Measurements from ENCODE around the gene RABEPK. TPM values are rescaled to one million over a fixed set of nuclear protein-coding genes. Genes with fewer than 3 reads are reported as not detected.
A peak's percentile ranks its signal among the peaks of the same experiment; 100 is the strongest.

The RABEPK gene
- total and polyA plus RNA-seq, 2 experiments from 2014 or later = 25.0 to 38.9 TPM

- H3K27ac ChIP-seq = no peak overlapping the region
- H3F3A ChIP-seq (ENCODE audit: insufficient read depth) = peaks cover 11% of the 10 kb centered on the region; the same call in 1 of the 2 replicates
- no peaks in the 10 kb centered on the region for H3K36me3 ChIP-seq (ENCODE audit: low read depth)
- in situ Hi-C loops (cut with MboI) = no loop called here
- H3K79me2 ChIP-seq (ENCODE audit: insufficient read depth) = peaks cover 100% of the 10 kb centered on the region
- no peaks in the 10 kb centered on the region for H3K27me3 ChIP-seq (replicated peaks; ENCODE audit: insufficient read depth)
- no peak for DNase-seq
- no peak for TF ChIP-seq EZH2phosphoT487 (IDR thresholded peaks at IDR 0.05; ENCODE audit: insufficient read depth, low read depth)
- no peak for TF ChIP-seq EZH2 (IDR thresholded peaks at IDR 0.05; ENCODE audit: insufficient read depth, poor library complexity, severe bottlenecking)
- peaks cover 8% of the 10 kb centered on the region; the same call in 1 of the 2 replicates for H4K20me1 ChIP-seq (ENCODE audit: insufficient read depth)
- peaks cover 17% of the 10 kb centered on the region for H3K4me1 ChIP-seq (ENCODE audit: insufficient read depth)
- 97 to 98% methylated on average over 4 of the region's 4 CpGs for WGBS, 2 experiments (ENCODE audit: low coverage in 1 of 2, low lambda C conversion rate in 2 of 2, missing lambda C conversion rate in 2 of 2)
- no peak overlapping the region for H3K4me3 ChIP-seq
- no peak overlapping the region for H3K9ac ChIP-seq
- H2AFZ ChIP-seq = no peak overlapping the region
- H3K4me2 ChIP-seq (ENCODE audit: unreplicated experiment) = no peak overlapping the region
- H3K9me2 ChIP-seq (ENCODE audit: insufficient read depth) = no peaks in the 10 kb centered on the region
- no peaks in the 10 kb centered on the region for H3K9me3 ChIP-seq (ENCODE audit: low read depth)
Measured at GRCh38 chr9:125276771-125277170, 76.4 kb downstream of the RABEPK start.

- Histone ChIP-seq H3K79me2 (ENCODE audit: insufficient read depth) (peaks cover 100% of the 10 kb centered on the region), H3K27me3 (replicated peaks; ENCODE audit: insufficient read depth) (no peaks in the 10 kb centered on the region), H3K4me2 (ENCODE audit: unreplicated experiment) (no peak overlapping the region), H3K9ac (no peak overlapping the region), H4K20me1 (ENCODE audit: insufficient read depth) (peaks cover 9% of the 10 kb centered on the region; the same call in 1 of the 2 replicates), H3K36me3 (ENCODE audit: low read depth) (no peaks in the 10 kb centered on the region), H2AFZ (no peak overlapping the region), H3K27ac (no peak overlapping the region), H3F3A (ENCODE audit: insufficient read depth) (peaks cover 5% of the 10 kb centered on the region; the same call in 1 of the 2 replicates), H3K4me3 (no peak overlapping the region), H3K4me1 (ENCODE audit: insufficient read depth) (peaks cover 11% of the 10 kb centered on the region), H3K9me3 (ENCODE audit: low read depth) (no peaks in the 10 kb centered on the region), H3K9me2 (ENCODE audit: insufficient read depth) (no peaks in the 10 kb centered on the region)
- DNase-seq = no peak
- no peak for TF ChIP-seq EZH2phosphoT487 (IDR thresholded peaks at IDR 0.05; ENCODE audit: insufficient read depth, low read depth)
- TF ChIP-seq EZH2 (IDR thresholded peaks at IDR 0.05; ENCODE audit: insufficient read depth, poor library complexity, severe bottlenecking) = no peak
- in situ Hi-C loops (cut with MboI) = no loop called here
Measured at GRCh38 chr9:125277411-125277810, 77.1 kb downstream of the RABEPK start.

- no peaks in the 10 kb centered on the region for H3K9me2 ChIP-seq (ENCODE audit: insufficient read depth)
- no peak overlapping the region for H2AFZ ChIP-seq
- H3K9ac ChIP-seq = 0 out of 2 replicates have a peak overlapping the region, but pooled peaks have one; percentile 1
- H3K27ac ChIP-seq = peak overlapping the region; percentile 7; the same call in 1 of the 2 replicates
- no peak for DNase-seq
- peaks cover 100% of the 10 kb centered on the region for H3K79me2 ChIP-seq (ENCODE audit: insufficient read depth)
- in situ Hi-C loops (cut with MboI) = no loop called here
- 39 to 41% methylated on average over 4 of the region's 4 CpGs for WGBS, 2 experiments (ENCODE audit: low coverage in 1 of 2, low lambda C conversion rate in 2 of 2, missing lambda C conversion rate in 2 of 2)
- H4K20me1 ChIP-seq (ENCODE audit: insufficient read depth) = peaks cover 9% of the 10 kb centered on the region; the same call in 1 of the 2 replicates
- TF ChIP-seq EZH2phosphoT487 (IDR thresholded peaks at IDR 0.05; ENCODE audit: insufficient read depth, low read depth) = no peak
- no peak for TF ChIP-seq EZH2 (IDR thresholded peaks at IDR 0.05; ENCODE audit: insufficient read depth, poor library complexity, severe bottlenecking)
- peaks cover 4% of the 10 kb centered on the region; the same call in 1 of the 2 replicates for H3F3A ChIP-seq (ENCODE audit: insufficient read depth)
- H3K4me2 ChIP-seq (ENCODE audit: unreplicated experiment) = no peak overlapping the region
- no peaks in the 10 kb centered on the region for H3K9me3 ChIP-seq (ENCODE audit: low read depth)
- no peak overlapping the region for H3K4me3 ChIP-seq
- H3K4me1 ChIP-seq (ENCODE audit: insufficient read depth) = no peaks in the 10 kb centered on the region
- no peaks in the 10 kb centered on the region for H3K27me3 ChIP-seq (replicated peaks; ENCODE audit: insufficient read depth)
- no peaks in the 10 kb centered on the region for H3K36me3 ChIP-seq (ENCODE audit: low read depth)
Measured at GRCh38 chr9:125280945-125281344, 80.6 kb downstream of the RABEPK start.

Small RNA genes lying within 50 kb of the gene (small RNA-seq; reads per million reads assigned to genes)
- gene AL354710.1 (ENCODE audit: low read depth, low replicate concordance) = not detected

Other genes starting within 250 kb of the RABEPK start
- 2.9 and 3.0 TPM in 2 replicates for gene SCAI, start 57.0 kb upstream of the RABEPK start, total RNA-seq (2014; rRNA removed; shearing (Covaris generic))
- gene SCAI, start 57.0 kb upstream of the RABEPK start, polyA plus RNA-seq (2016; fragmentation: Nextera tagmentation; extraction: Ambion mirVana) = 1.7 and 3.0 TPM in 2 replicates
- gene PPP6C, start 10.7 kb upstream of the RABEPK start, total RNA-seq (2014; rRNA removed; shearing (Covaris generic)) = 23.5 and 27.5 TPM in 2 replicates
- 30.1 and 31.8 TPM in 2 replicates for gene PPP6C, start 10.7 kb upstream of the RABEPK start, polyA plus RNA-seq (2016; fragmentation: Nextera tagmentation; extraction: Ambion mirVana)
- 70.4 and 76.5 TPM in 2 replicates for gene HSPA5, start 40.8 kb downstream of the RABEPK start, total RNA-seq (2014; rRNA removed; shearing (Covaris generic))
- 481 and 496 TPM in 2 replicates for gene HSPA5, start 40.8 kb downstream of the RABEPK start, polyA plus RNA-seq (2016; fragmentation: Nextera tagmentation; extraction: Ambion mirVana)
- 33.6 and 36.3 TPM in 2 replicates for gene GAPVD1, start 61.3 kb downstream of the RABEPK start, total RNA-seq (2014; rRNA removed; shearing (Covaris generic))
- 37.0 and 39.5 TPM in 2 replicates for gene GAPVD1, start 61.3 kb downstream of the RABEPK start, polyA plus RNA-seq (2016; fragmentation: Nextera tagmentation; extraction: Ambion mirVana)